PC-9 (cell line): ENCODE results near the gene ATP6V1D.

Experiments used
- EZH2 ChIP-seq: fragments of 200-600 bp; sonication (generic); IDR thresholded peaks from 2 replicates; pipeline ENCODE4 v1.8.0; 2017; ENCODE audit warnings: antibody characterized with exemption, low read depth
- TF ChIP-seq, protein P1 (sequence below): fragments of 200-600 bp; sonication (generic); conservative IDR thresholded peaks from 2 replicates; pipeline ENCODE4 v1.6.1; 2017; ENCODE audit warnings: mixed run types, antibody characterized with exemption, mild to moderate bottlenecking, moderate library complexity

DNA sequence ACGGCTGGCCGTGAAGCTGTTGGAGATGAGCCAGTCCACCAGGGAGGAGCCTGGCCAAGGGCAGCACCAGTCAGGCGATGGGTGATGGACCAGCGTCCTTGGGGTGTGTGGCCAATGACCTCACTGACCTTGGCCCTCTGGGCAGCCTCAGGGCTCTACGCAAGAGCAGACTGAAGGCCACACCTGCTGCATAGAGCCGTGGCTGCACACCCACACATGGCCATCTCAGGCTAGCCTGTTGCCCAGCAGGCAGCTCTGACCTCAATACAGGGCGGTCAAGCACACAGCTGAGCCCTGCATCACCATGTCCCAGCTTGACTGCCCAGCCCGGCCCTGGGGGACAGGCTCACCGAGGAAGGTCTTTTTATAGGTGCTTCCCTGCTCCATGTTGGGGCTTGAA lies 33.2 kb upstream of the ATP6V1D start:
- TF ChIP-seq, protein P1, sequence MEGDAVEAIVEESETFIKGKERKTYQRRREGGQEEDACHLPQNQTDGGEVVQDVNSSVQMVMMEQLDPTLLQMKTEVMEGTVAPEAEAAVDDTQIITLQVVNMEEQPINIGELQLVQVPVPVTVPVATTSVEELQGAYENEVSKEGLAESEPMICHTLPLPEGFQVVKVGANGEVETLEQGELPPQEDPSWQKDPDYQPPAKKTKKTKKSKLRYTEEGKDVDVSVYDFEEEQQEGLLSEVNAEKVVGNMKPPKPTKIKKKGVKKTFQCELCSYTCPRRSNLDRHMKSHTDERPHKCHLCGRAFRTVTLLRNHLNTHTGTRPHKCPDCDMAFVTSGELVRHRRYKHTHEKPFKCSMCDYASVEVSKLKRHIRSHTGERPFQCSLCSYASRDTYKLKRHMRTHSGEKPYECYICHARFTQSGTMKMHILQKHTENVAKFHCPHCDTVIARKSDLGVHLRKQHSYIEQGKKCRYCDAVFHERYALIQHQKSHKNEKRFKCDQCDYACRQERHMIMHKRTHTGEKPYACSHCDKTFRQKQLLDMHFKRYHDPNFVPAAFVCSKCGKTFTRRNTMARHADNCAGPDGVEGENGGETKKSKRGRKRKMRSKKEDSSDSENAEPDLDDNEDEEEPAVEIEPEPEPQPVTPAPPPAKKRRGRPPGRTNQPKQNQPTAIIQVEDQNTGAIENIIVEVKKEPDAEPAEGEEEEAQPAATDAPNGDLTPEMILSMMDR, result no peak
- no peak for TF ChIP-seq EZH2
